Spleen (tissue), 11 donors: ENCODE measurements around the gene ZNF35. TPM values are rescaled to one million over a fixed set of nuclear protein-coding genes. Genes with fewer than 3 reads are reported as not detected.

Source experiments
- DNase-seq: peaks from one replicate; pipeline ENCODE4 v3.0.0-alpha.2; 2020
- H3K27ac ChIP-seq, 8 donors: fragments of 200-600 bp; sonication (generic) in 7 of 8; 1 replicate in 4 of 8; 2 replicates in 4 of 8; pipeline versions ENCODE4 v1.5.0 to v1.8.0; 2016 to 2021; ENCODE audit warnings: inconsistent platforms in 4 of 8, mild to moderate bottlenecking in 4 of 8, moderate library complexity in 1 of 8
- H3K27me3 ChIP-seq, 7 donors: fragments of 200-600 bp; sonication (generic) in 6 of 7; replicated peaks in 1 of 7; 1 replicate in 4 of 7; 2 replicates in 3 of 7; pipeline versions ENCODE4 v1.5.0 to v1.8.0; 2016 to 2021; ENCODE audit warnings: inconsistent platforms in 3 of 7, mild to moderate bottlenecking in 1 of 7
- H3K36me3 ChIP-seq, 6 donors: fragments of 200-600 bp; sonication (generic) in 5 of 6; 1 replicate in 4 of 6; 2 replicates in 2 of 6; pipeline versions ENCODE4 v1.5.0 to v1.8.0; 2016 to 2021; ENCODE audit warnings: inconsistent platforms in 2 of 6
- H3K4me1 ChIP-seq, 6 donors: fragments of 200-600 bp; sonication (generic) in 5 of 6; 1 replicate in 3 of 6; 2 replicates in 3 of 6; pipeline versions ENCODE4 v1.5.0 to v1.8.0; 2016 to 2021; ENCODE audit warnings: inconsistent platforms in 3 of 6
- H3K4me3 ChIP-seq, 8 donors: fragments of 200-600 bp; sonication (generic) in 7 of 8; 1 replicate in 4 of 8; 2 replicates in 4 of 8; pipeline versions ENCODE4 v1.5.0 to v1.8.0; 2016 to 2021; ENCODE audit warnings: inconsistent platforms in 4 of 8, mild to moderate bottlenecking in 4 of 8, moderate library complexity in 2 of 8
- H3K9me3 ChIP-seq, 8 donors: fragments of 200-600 bp; sonication (generic) in 7 of 8; 1 replicate in 4 of 8; 2 replicates in 4 of 8; pipeline versions ENCODE4 v1.5.0 to v1.8.0; 2016 to 2021; ENCODE audit warnings: inconsistent platforms in 4 of 8
- POLR2A ChIP-seq, 3 donors: fragments of 450-650 bp; IDR thresholded peaks; one replicate each; pipeline ENCODE4 v1.5.1; 2017; ENCODE audit warnings: antibody characterized with exemption in 3 of 3, mild to moderate bottlenecking in 1 of 3
- POLR2AphosphoS5 ChIP-seq, 3 donors: sonication (generic); formaldehyde crosslinking; IDR thresholded peaks; one replicate each; pipeline ENCODE4 v1.5.1; 2017; ENCODE audit warnings: antibody characterized with exemption in 3 of 3
- WGBS, 5 donors: extraction: QIAGEN DNeasy Blood & Tissue Kit in 3 of 5; methylation state at CpG; one replicate each; pipeline versions ENCODE4 v1.1.5 to v1.1.7; 2013 to 2018; 5-methylcytosine and 5-hydroxymethylcytosine counted together
- intact Hi-C: fragments of 100-400 bp; cut with DNase I; formaldehyde crosslinking; loops from one replicate; pipeline ENCODE4 v1.15.0; 2023; ENCODE audit warnings: low total_unique reads
- polyA plus RNA-seq, 3 donors: library from polyadenylated mRNA; stranded (reverse); fragments of 200-250 nt; gene quantifications; one replicate each; pipeline ENCODE4 v1.2.1, GENCODE V29; 2013
- total RNA-seq, 7 donors: library from RNA; depleted of rRNA in 3 of 7; stranded (reverse); fragments of >200 nt in 3 of 7; fragmentation: NEBNext Ultra II Directional in 4 of 7; extraction: Animal tissue kit (Norgen Biotek cat#: 25700) in 4 of 7; gene quantifications; one replicate each; pipeline versions ENCODE4 v1.1.0 to v1.2.1, GENCODE V29; 2016 to 2021
- TF ChIP-seq, protein P1 (sequence below), 11 experiments: fragments of 200-600 bp in 7 of 11; fragments of 450-650 bp in 4 of 11; sonication (generic) in 4 of 11; IDR thresholded peaks in 8 of 11; conservative IDR thresholded peaks in 3 of 11; 1 replicate in 7 of 11; 2 replicates in 4 of 11; pipeline versions ENCODE4 v1.4.0 to v1.8.0; 2016 to 2021; ENCODE audit warnings: antibody characterized with exemption in 11 of 11, inconsistent platforms in 4 of 11, mild to moderate bottlenecking in 1 of 11
- donor health status: healthy with polysubstance abuse.
- donor health status: DM: no; HTN: no; CAD: no; lungs with moderate emphysema.
- donor health status: DM: no; HTN: no; CAD: no.
- donor health status: Bipolar disorder and iron deficiency.
- donor health status: healthy.
- donor health status: DM: no; HTN: no; CAD: no.
- donor health status: DM: yes; HTN: yes; CAD: no.

Gene ZNF35
- total and polyA plus RNA-seq, 10 donors, result 2.5 to 19.3 (median 12.9) TPM

- Histone ChIP-seq H3K4me3 (no peak overlapping the region), H3K27ac (no peak overlapping the region), H3K36me3 (peaks cover 22 to 64% (median 53%) of the 10 kb centered on the region in 6 donors), H3K27me3 (no peaks in the 10 kb centered on the region), H3K4me1 (peaks cover 0 to 7% (median 2%) of the 10 kb centered on the region in 6 donors), H3K9me3 (peaks cover 7 to 96% (median 83%) of the 10 kb centered on the region in 8 donors)
- intact Hi-C loops, result no loop called here
- DNase-seq, result no peak
- WGBS, 5 donors, result 95 to 98% (median 97%) methylated on average over 4 of the region's 4 CpGs
- TF ChIP-seq POLR2AphosphoS5 (IDR thresholded peaks at IDR 0.05) (no peak), POLR2A (IDR thresholded peaks at IDR 0.05) (no peak)
- TF ChIP-seq, protein P1, sequence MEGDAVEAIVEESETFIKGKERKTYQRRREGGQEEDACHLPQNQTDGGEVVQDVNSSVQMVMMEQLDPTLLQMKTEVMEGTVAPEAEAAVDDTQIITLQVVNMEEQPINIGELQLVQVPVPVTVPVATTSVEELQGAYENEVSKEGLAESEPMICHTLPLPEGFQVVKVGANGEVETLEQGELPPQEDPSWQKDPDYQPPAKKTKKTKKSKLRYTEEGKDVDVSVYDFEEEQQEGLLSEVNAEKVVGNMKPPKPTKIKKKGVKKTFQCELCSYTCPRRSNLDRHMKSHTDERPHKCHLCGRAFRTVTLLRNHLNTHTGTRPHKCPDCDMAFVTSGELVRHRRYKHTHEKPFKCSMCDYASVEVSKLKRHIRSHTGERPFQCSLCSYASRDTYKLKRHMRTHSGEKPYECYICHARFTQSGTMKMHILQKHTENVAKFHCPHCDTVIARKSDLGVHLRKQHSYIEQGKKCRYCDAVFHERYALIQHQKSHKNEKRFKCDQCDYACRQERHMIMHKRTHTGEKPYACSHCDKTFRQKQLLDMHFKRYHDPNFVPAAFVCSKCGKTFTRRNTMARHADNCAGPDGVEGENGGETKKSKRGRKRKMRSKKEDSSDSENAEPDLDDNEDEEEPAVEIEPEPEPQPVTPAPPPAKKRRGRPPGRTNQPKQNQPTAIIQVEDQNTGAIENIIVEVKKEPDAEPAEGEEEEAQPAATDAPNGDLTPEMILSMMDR (IDR thresholded peaks at IDR 0.05 in 8 of 11, conservative IDR thresholded peaks at IDR 0.05 in 3 of 11), result no peak
Measured at GRCh38 chr3:44643024-44643423, 5.5 kb upstream of the ZNF35 start.

DNA sequence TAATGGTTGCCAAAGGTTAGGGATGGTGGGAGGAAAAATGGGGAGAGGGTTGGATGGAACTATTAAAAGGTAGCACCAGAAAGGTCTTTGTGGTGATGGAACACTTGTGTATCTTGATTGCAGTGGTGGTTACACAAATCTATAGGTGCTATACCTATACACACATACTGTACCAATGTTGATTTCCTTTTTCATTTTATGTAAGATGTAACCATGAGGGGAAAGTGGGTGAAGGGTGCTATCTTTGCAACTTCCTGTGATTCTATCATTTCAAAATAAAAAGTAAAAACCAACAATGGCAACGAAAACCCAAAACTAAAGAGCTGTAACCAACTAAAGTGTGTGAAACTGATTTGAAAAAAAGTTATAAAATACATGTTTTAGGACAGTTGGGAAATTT lies 761 bp upstream of the ZNF35 start:
- no peak for TF ChIP-seq POLR2AphosphoS5 (IDR thresholded peaks at IDR 0.05)
- no peak for TF ChIP-seq POLR2A (IDR thresholded peaks at IDR 0.05)
- TF ChIP-seq, protein P1 (IDR thresholded peaks at IDR 0.05 in 8 of 11, conservative IDR thresholded peaks at IDR 0.05 in 3 of 11), result no peak
- 67 to 76% (median 71%) methylated on average over 1 of the region's 1 CpG for WGBS, 5 donors
- H3K4me3 ChIP-seq, result peak overlapping the region in 1 of 8 donors; percentile 77
- no peak overlapping the region for H3K27ac ChIP-seq
- H3K36me3 ChIP-seq, result peaks cover 3 to 40% (median 27%) of the 10 kb centered on the region in 6 donors
- DNase-seq, result no peak
- intact Hi-C loops, result no loop called here
- no peaks in the 10 kb centered on the region for H3K27me3 ChIP-seq
- peaks cover 0 to 25% (median 15%) of the 10 kb centered on the region in 6 donors for H3K4me1 ChIP-seq
- H3K9me3 ChIP-seq, result peaks cover 0 to 49% (median 36%) of the 10 kb centered on the region in 8 donors

GRCh38 chr3:44649709-44650108 lies 1.2 kb downstream of the ZNF35 start:
- Histone ChIP-seq H3K4me3 (peak overlapping the region in 1 of 8 donors; percentile 77), H3K36me3 (peaks cover 0 to 43% (median 38%) of the 10 kb centered on the region in 6 donors), H3K27me3 (no peaks in the 10 kb centered on the region), H3K9me3 (peaks cover 0 to 43% (median 17%) of the 10 kb centered on the region in 8 donors), H3K27ac (no peak overlapping the region), H3K4me1 (peaks cover 0 to 25% (median 15%) of the 10 kb centered on the region in 6 donors)
- intact Hi-C loops, result no loop called here
- TF ChIP-seq POLR2A (IDR thresholded peaks at IDR 0.05), result no peak
- 88 to 99% (median 91%) methylated on average over 1 of the region's 1 CpG for WGBS, 5 donors
- no peak for DNase-seq

DNA sequence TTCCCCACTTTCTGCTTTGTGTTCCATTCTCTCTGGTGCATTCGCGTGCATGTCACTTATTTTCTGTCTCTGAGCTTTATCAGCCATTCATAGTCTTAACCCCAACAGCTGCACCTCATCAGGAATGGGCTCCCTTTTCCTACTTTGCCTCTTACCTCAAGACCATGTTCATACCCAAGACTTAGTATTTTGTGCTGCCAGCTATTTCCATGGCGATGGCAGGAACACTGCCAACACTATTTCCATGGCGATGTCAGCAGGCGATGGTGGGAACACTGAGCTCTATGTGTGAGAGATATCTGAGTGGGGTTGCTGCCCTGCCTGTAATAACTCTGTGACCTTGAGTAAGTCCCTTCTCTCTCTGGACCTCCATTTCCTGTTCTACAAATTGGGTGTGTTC lies 5.5 kb downstream of the ZNF35 start:
- H3K36me3 ChIP-seq, result peaks cover 9 to 86% (median 76%) of the 10 kb centered on the region in 6 donors
- H3K4me1 ChIP-seq, result peaks cover 0 to 12% (median 7%) of the 10 kb centered on the region in 6 donors
- no peak for TF ChIP-seq POLR2A (IDR thresholded peaks at IDR 0.05)
- no peak for TF ChIP-seq POLR2AphosphoS5 (IDR thresholded peaks at IDR 0.05)
- TF ChIP-seq, protein P1 (IDR thresholded peaks at IDR 0.05 in 8 of 11, conservative IDR thresholded peaks at IDR 0.05 in 3 of 11), result no peak
- no peak for DNase-seq
- no peak overlapping the region for H3K4me3 ChIP-seq
- peaks cover 3 to 50% (median 24%) of the 10 kb centered on the region in 8 donors for H3K9me3 ChIP-seq
- no peak overlapping the region for H3K27ac ChIP-seq
- intact Hi-C loops, result no loop called here
- H3K27me3 ChIP-seq, result no peaks in the 10 kb centered on the region
- 94 to 100% (median 97%) methylated on average over 5 of the region's 5 CpGs for WGBS, 5 donors
